ENCODE data around the gene DSCAM.

DSCAM gene

GRCh38 chr21:40732253-40733023 lies 114.5 kb downstream of the DSCAM start:
- H3K4me3 Mint-ChIP-seq: no peak overlapping the region
- ATAC-seq (replicated peaks): no peak
- H3K36me3 Mint-ChIP-seq (ENCODE audit: insufficient read depth): no peaks in the 10 kb centered on the region
- H3K9me3 Mint-ChIP-seq: peaks cover 12 to 20% of the 10 kb centered on the region in 2 donors
- no peak overlapping the region for H3K27ac Mint-ChIP-seq
- DNase-seq: no peak
- no peaks in the 10 kb centered on the region for H3K4me1 Mint-ChIP-seq (ENCODE audit: low read depth in 2 of 2)
- H3K27me3 Mint-ChIP-seq: no peaks in the 10 kb centered on the region

GRCh38 chr21:40731206-40731605 lies 115.8 kb downstream of the DSCAM start:
- Mint-ChIP-seq H3K4me1 (ENCODE audit: low read depth in 2 of 2) (no peaks in the 10 kb centered on the region), H3K4me3 (no peak overlapping the region), H3K36me3 (ENCODE audit: insufficient read depth) (no peaks in the 10 kb centered on the region), H3K27ac (no peak overlapping the region), H3K27me3 (no peaks in the 10 kb centered on the region), H3K9me3 (peaks cover 11 to 17% of the 10 kb centered on the region in 2 donors)
- DNase-seq (no peak), ATAC-seq (replicated peaks) (no peak)

- Mint-ChIP-seq H3K27me3 (no peaks in the 10 kb centered on the region), H3K27ac (no peak overlapping the region), H3K36me3 (ENCODE audit: insufficient read depth) (no peaks in the 10 kb centered on the region), H3K4me3 (no peak overlapping the region), H3K9me3 (peaks cover 9 to 11% of the 10 kb centered on the region in 2 donors), H3K4me1 (ENCODE audit: low read depth in 2 of 2) (no peaks in the 10 kb centered on the region)
- ATAC-seq (replicated peaks) (no peak), DNase-seq (no peak)
Observed at GRCh38 chr21:40730426-40730800, 116.5 kb downstream of the DSCAM start.

GRCh38 chr21:40729761-40730425 lies 117.1 kb downstream of the DSCAM start:
- ATAC-seq (replicated peaks) (no peak), DNase-seq (no peak)
- Mint-ChIP-seq H3K4me1 (ENCODE audit: low read depth in 2 of 2) (no peaks in the 10 kb centered on the region), H3K9me3 (peaks cover 8 to 11% of the 10 kb centered on the region in 2 donors), H3K36me3 (ENCODE audit: insufficient read depth) (no peaks in the 10 kb centered on the region), H3K4me3 (no peak overlapping the region), H3K27me3 (no peaks in the 10 kb centered on the region), H3K27ac (no peak overlapping the region)

- DNase-seq (no peak), ATAC-seq (replicated peaks) (no peak)
- Mint-ChIP-seq H3K27me3 (no peaks in the 10 kb centered on the region), H3K36me3 (ENCODE audit: insufficient read depth) (no peaks in the 10 kb centered on the region), H3K9me3 (peaks cover 8 to 29% of the 10 kb centered on the region in 2 donors), H3K4me3 (no peak overlapping the region), H3K4me1 (ENCODE audit: low read depth in 2 of 2) (no peaks in the 10 kb centered on the region), H3K27ac (no peak overlapping the region)
Observed at GRCh38 chr21:40723966-40724365, 123.0 kb downstream of the DSCAM start.

- H3K27ac Mint-ChIP-seq: no peak overlapping the region
- H3K4me3 Mint-ChIP-seq: no peak overlapping the region
- H3K27me3 Mint-ChIP-seq: no peaks in the 10 kb centered on the region
- ATAC-seq (replicated peaks): no peak
- peaks cover 8 to 31% of the 10 kb centered on the region in 2 donors for H3K9me3 Mint-ChIP-seq
- H3K36me3 Mint-ChIP-seq (ENCODE audit: insufficient read depth): no peaks in the 10 kb centered on the region
- H3K4me1 Mint-ChIP-seq (ENCODE audit: low read depth in 2 of 2): no peaks in the 10 kb centered on the region
- no peak for DNase-seq
Observed at GRCh38 chr21:40723317-40723716, 123.6 kb downstream of the DSCAM start.

GRCh38 chr21:40719615-40720014 lies 127.3 kb downstream of the DSCAM start:
- no peaks in the 10 kb centered on the region for H3K36me3 Mint-ChIP-seq (ENCODE audit: insufficient read depth)
- no peak for DNase-seq
- H3K27me3 Mint-ChIP-seq: no peaks in the 10 kb centered on the region
- ATAC-seq (replicated peaks): no peak
- no peak overlapping the region for H3K27ac Mint-ChIP-seq
- H3K9me3 Mint-ChIP-seq: peaks cover 8 to 32% of the 10 kb centered on the region in 2 donors
- no peak overlapping the region for H3K4me3 Mint-ChIP-seq
- H3K4me1 Mint-ChIP-seq (ENCODE audit: low read depth in 2 of 2): no peaks in the 10 kb centered on the region

GRCh38 chr21:40717028-40717427 lies 129.9 kb downstream of the DSCAM start:
- H3K27me3 Mint-ChIP-seq: no peaks in the 10 kb centered on the region
- no peak overlapping the region for H3K4me3 Mint-ChIP-seq
- H3K27ac Mint-ChIP-seq: no peak overlapping the region
- no peaks in the 10 kb centered on the region for H3K4me1 Mint-ChIP-seq (ENCODE audit: low read depth in 2 of 2)
- ATAC-seq (replicated peaks) (no peak), DNase-seq (no peak)
- H3K36me3 Mint-ChIP-seq (ENCODE audit: insufficient read depth): no peaks in the 10 kb centered on the region
- peaks cover 7 to 31% of the 10 kb centered on the region in 2 donors for H3K9me3 Mint-ChIP-seq

- H3K9me3 Mint-ChIP-seq: peaks cover 8 to 17% of the 10 kb centered on the region in 2 donors
- H3K36me3 Mint-ChIP-seq (ENCODE audit: insufficient read depth): no peaks in the 10 kb centered on the region
- DNase-seq (no peak), ATAC-seq (replicated peaks) (no peak)
- H3K4me3 Mint-ChIP-seq: no peak overlapping the region
- H3K4me1 Mint-ChIP-seq (ENCODE audit: low read depth in 2 of 2): no peaks in the 10 kb centered on the region
- no peaks in the 10 kb centered on the region for H3K27me3 Mint-ChIP-seq
- H3K27ac Mint-ChIP-seq: no peak overlapping the region
Observed at GRCh38 chr21:40714536-40714935, 132.4 kb downstream of the DSCAM start.

- Mint-ChIP-seq H3K27ac (no peak overlapping the region), H3K4me3 (no peak overlapping the region), H3K4me1 (ENCODE audit: low read depth in 2 of 2) (no peaks in the 10 kb centered on the region), H3K9me3 (peaks cover 0 to 4% of the 10 kb centered on the region in 2 donors), H3K27me3 (no peaks in the 10 kb centered on the region), H3K36me3 (ENCODE audit: insufficient read depth) (no peaks in the 10 kb centered on the region)
- ATAC-seq (replicated peaks): no peak
- DNase-seq: no peak
Observed at GRCh38 chr21:40707656-40708244, 139.2 kb downstream of the DSCAM start.

GRCh38 chr21:40706806-40707655 lies 139.9 kb downstream of the DSCAM start:
- Mint-ChIP-seq H3K27ac (no peak overlapping the region), H3K4me3 (no peak overlapping the region), H3K27me3 (no peaks in the 10 kb centered on the region), H3K9me3 (peaks cover 0 to 4% of the 10 kb centered on the region in 2 donors), H3K36me3 (ENCODE audit: insufficient read depth) (no peaks in the 10 kb centered on the region), H3K4me1 (ENCODE audit: low read depth in 2 of 2) (no peaks in the 10 kb centered on the region)
- ATAC-seq (replicated peaks): no peak
- DNase-seq: no peak

GRCh38 chr21:40706176-40706575 lies 140.8 kb downstream of the DSCAM start:
- Mint-ChIP-seq H3K4me3 (no peak overlapping the region), H3K27me3 (no peaks in the 10 kb centered on the region), H3K4me1 (ENCODE audit: low read depth in 2 of 2) (no peaks in the 10 kb centered on the region), H3K27ac (no peak overlapping the region), H3K9me3 (peaks cover 0 to 4% of the 10 kb centered on the region in 2 donors), H3K36me3 (ENCODE audit: insufficient read depth) (no peaks in the 10 kb centered on the region)
- ATAC-seq (replicated peaks) (no peak), DNase-seq (no peak)

GRCh38 chr21:40704141-40704540 lies 142.8 kb downstream of the DSCAM start:
- Mint-ChIP-seq H3K27me3 (no peaks in the 10 kb centered on the region), H3K4me3 (no peak overlapping the region), H3K27ac (no peak overlapping the region), H3K4me1 (ENCODE audit: low read depth in 2 of 2) (no peaks in the 10 kb centered on the region), H3K36me3 (ENCODE audit: insufficient read depth) (no peaks in the 10 kb centered on the region), H3K9me3 (peaks cover 0 to 2% of the 10 kb centered on the region in 2 donors)
- no peak for DNase-seq
- ATAC-seq (replicated peaks): no peak

Data from effector memory CD8-positive, alpha-beta T cell (primary cell).